ENCODE results near the gene PACRG. TPM values are rescaled to one million over a fixed set of nuclear protein-coding genes. Genes with fewer than 3 reads are reported as not detected.

The PACRG gene
- total and polyA plus RNA-seq, 2 of the 8 experiments (the other 6 are each of a cell fraction or from before 2014, with no cell fraction given) = 0.44 to 0.54 TPM

GRCh38 chr6:163331245-163331644, 603.5 kb downstream of the PACRG start (continued):
- no peak for TF ChIP-seq RAD21 (IDR thresholded peaks at IDR 0.05 in 1 of 2, conservative IDR thresholded peaks at IDR 0.05 in 1 of 2; ENCODE audit: low read depth in 2 of 2, low read length in 2 of 2)
